A549 (cell line): Measurements from ENCODE around the gene FOLR3. TPM values are rescaled to one million over a fixed set of nuclear protein-coding genes. Genes with fewer than 3 reads are reported as not detected.

Source experiments
- ATAC-seq, 2 experiments: fragments of 200-7000 bp in 1 of 2; fragments of >200 bp in 1 of 2; cut with Nextera tagmentation in 1 of 2; cut with Tn5 transposase in 1 of 2; 3 replicates each; pipeline versions ENCODE4 v1.8.0 to v1.9.1; 2018 to 2020; ENCODE audit warnings: mild to moderate bottlenecking in 1 of 2, moderate library complexity in 1 of 2
- CTCF ChIA-PET: fragments of 300-600 bp; sonication (Branson Sonifier 250); formaldehyde crosslinking; extraction: SDS; loops from one replicate; lab custom pipeline; 2021; ENCODE audit warnings: antibody characterized with exemption, inconsistent platforms; lab: Yijun Ruan, JAX
- POLR2A ChIA-PET: fragments of 350-600 bp; formaldehyde crosslinking; extraction: SDS; loops from one replicate; lab custom pipeline; 2021; ENCODE audit warnings: antibody characterized with exemption, inconsistent platforms; lab: Yijun Ruan, JAX
- DNase-seq, 2 experiments: peaks; one replicate each; pipeline versions ENCODE4 v3.0.0 to v3.0.0-alpha.2; 2011 to 2016; ENCODE audit warnings: low read depth in 1 of 2, low spot score in 1 of 2
- FAIRE-seq: peaks from 2 replicates; lab custom pipeline; 2011; peaks lifted over from hg19 to GRCh38; lab: Jason Lieb, UNC
- H3K27ac ChIP-seq, 2 experiments: fragments of >200 bp; sonication (Bioruptor Twin); formaldehyde crosslinking; 3 replicates each; pipeline ENCODE4 v1.5.1; 2016 to 2017
- H3K4me1 ChIP-seq: fragments of >200 bp; sonication (Bioruptor Twin); formaldehyde crosslinking; 3 replicates; pipeline ENCODE4 v1.6.1; 2016
- H3K4me2 ChIP-seq: fragments of >200 bp; sonication (Bioruptor Twin); formaldehyde crosslinking; 3 replicates; pipeline ENCODE4 v1.6.1; 2016
- H3K4me3 ChIP-seq: fragments of >200 bp; sonication (Bioruptor Twin); formaldehyde crosslinking; 3 replicates; pipeline ENCODE4 v1.5.1; 2016
- H3K9me3 ChIP-seq: fragments of >200 bp; sonication (Bioruptor Twin); formaldehyde crosslinking; 3 replicates; pipeline ENCODE4 v1.6.1; 2016
- CHD2 ChIP-seq: fragments of 150-350 bp; IDR thresholded peaks from 2 replicates; pipeline ENCODE4 v1.6.1; 2014; ENCODE audit warnings: low read length; ENCODE audit not compliant: partially characterized antibody
- E2F6 ChIP-seq: IDR thresholded peaks from 2 replicates; pipeline ENCODE4 v1.6.1; 2012; ENCODE audit warnings: low read depth, borderline replicate concordance
- ELK1 ChIP-seq: fragments of 150-350 bp; IDR thresholded peaks from 2 replicates; pipeline ENCODE4 v1.6.1; 2014; ENCODE audit warnings: low read depth, mild to moderate bottlenecking, low read length
- EP300 ChIP-seq, 2 experiments: fragments of >200 bp; sonication (Bioruptor Twin); formaldehyde crosslinking; IDR thresholded peaks; 2 replicates in 1 of 2; 3 replicates in 1 of 2; pipeline ENCODE4 v1.6.1; 2016 to 2017
- FOXS1 ChIP-seq: fragments of 250-450 bp; sonication (Bioruptor Pico); IDR thresholded peaks from 2 replicates; pipeline ENCODE4 v1.5.0; 2020; ENCODE audit warnings: mild to moderate bottlenecking, moderate library complexity
- HDAC2 ChIP-seq: fragments of 200-600 bp; sonication (generic); IDR thresholded peaks from 2 replicates; pipeline ENCODE4 v1.6.1; 2016
- HES2 ChIP-seq: fragments of >200 bp; sonication (Bioruptor Twin); formaldehyde crosslinking; IDR thresholded peaks from 2 replicates; pipeline ENCODE4 v1.6.1; 2016
- HEYL ChIP-seq: fragments of 250-450 bp; sonication (Bioruptor Pico); IDR thresholded peaks from 2 replicates; pipeline ENCODE4 v1.8.0; 2021; ENCODE audit warnings: mild to moderate bottlenecking, moderate library complexity
- HMGXB4 ChIP-seq: fragments of 250-450 bp; sonication (Bioruptor Pico); IDR thresholded peaks from 2 replicates; pipeline ENCODE4 v1.5.0; 2021; ENCODE audit warnings: mild to moderate bottlenecking, moderate library complexity, borderline replicate concordance
- HOXA7 ChIP-seq: fragments of 250-450 bp; sonication (Bioruptor Pico); IDR thresholded peaks from 2 replicates; pipeline ENCODE4 v1.5.0; 2020; ENCODE audit warnings: mild to moderate bottlenecking, moderate library complexity
- HOXB5 ChIP-seq: fragments of 250-450 bp; sonication (Bioruptor Pico); IDR thresholded peaks from 2 replicates; pipeline ENCODE4 v1.5.0; 2020; ENCODE audit warnings: mild to moderate bottlenecking, moderate library complexity
- JUN ChIP-seq, 2 experiments: fragments of >200 bp; sonication (Bioruptor Twin); formaldehyde crosslinking; IDR thresholded peaks; 2 replicates in 1 of 2; 3 replicates in 1 of 2; pipeline ENCODE4 v1.6.1; 2016 to 2017
- JUNB ChIP-seq: fragments of >200 bp; sonication (Bioruptor Twin); formaldehyde crosslinking; IDR thresholded peaks from 2 replicates; pipeline ENCODE4 v1.6.1; 2016
- MAFK ChIP-seq: fragments of 450-650 bp; IDR thresholded peaks from 2 replicates; pipeline ENCODE4 v1.6.1; 2014; ENCODE audit not compliant: partially characterized antibody
- MAZ ChIP-seq: fragments of 150-350 bp; IDR thresholded peaks from 2 replicates; pipeline ENCODE4 v1.6.1; 2014; ENCODE audit warnings: antibody characterized with exemption, low read depth, low read length, borderline replicate concordance
- MYC ChIP-seq: IDR thresholded peaks from 2 replicates; pipeline ENCODE4 v1.6.1; 2012; ENCODE audit warnings: mild to moderate bottlenecking, inconsistent platforms, low read length, improper control_type of control experiment, borderline replicate concordance
- PBX3 ChIP-seq: IDR thresholded peaks from 2 replicates; pipeline ENCODE4 v1.6.1; 2012
- RFX5 ChIP-seq: fragments of 450-650 bp; IDR thresholded peaks from 2 replicates; pipeline ENCODE4 v1.7.1; 2014; ENCODE audit warnings: antibody characterized with exemption, mild to moderate bottlenecking, moderate library complexity
- TFCP2L1 ChIP-seq: fragments of 250-450 bp; sonication (Bioruptor Pico); IDR thresholded peaks from 2 replicates; pipeline ENCODE4 v1.5.0; 2021; ENCODE audit warnings: mild to moderate bottlenecking
- USF2 ChIP-seq: fragments of 450-650 bp; IDR thresholded peaks from 2 replicates; pipeline ENCODE4 v1.6.1; 2014; ENCODE audit warnings: antibody characterized with exemption
- ZFP36 ChIP-seq: fragments of 450-650 bp; IDR thresholded peaks from 2 replicates; pipeline ENCODE4 v1.6.1; 2014; ENCODE audit warnings: borderline replicate concordance; ENCODE audit not compliant: partially characterized antibody
- ZSCAN20 ChIP-seq: fragments of 250-450 bp; sonication (Bioruptor Pico); IDR thresholded peaks from 2 replicates; pipeline ENCODE4 v1.8.0; 2022; ENCODE audit warnings: mild to moderate bottlenecking, moderate library complexity
- WGBS: methylation state at CpG from one replicate; pipeline ENCODE4 v1.1.6; 2017; ENCODE audit errors: missing lambda C conversion rate; 5-methylcytosine and 5-hydroxymethylcytosine counted together
- polyA plus RNA-seq, 4 experiments: library from polyadenylated mRNA; depleted of rRNA in 3 of 4; stranded (reverse); fragments of >200 nt; fragmentation: RNase III in 1 of 4; extraction: RNeasy Plus Mini Kit Qiagen cat#74134 plus additional on column Dnase treatment in 1 of 4; gene quantifications; 2 replicates in 3 of 4; 3 replicates in 1 of 4; pipeline ENCODE4 v1.2.3, GENCODE V29; 2011 to 2017

FOLR3 gene
- polyA plus RNA-seq, 2 of the 4 experiments (the other 2 are of a cell fraction): not detected

- no peak for ATAC-seq
- no peak overlapping the region for H3K4me3 ChIP-seq
- H3K4me1 ChIP-seq: no peaks in the 10 kb centered on the region
- CTCF ChIA-PET: interaction anchor here (0.7 to 1.5 kb wide), 2 partner anchors 103 to 164 kb away, joined by 3 to 5 read pairs; no protein-coding TSS in a partner anchor
- no peak overlapping the region for H3K4me2 ChIP-seq
- 37% methylated on average over 2 of the region's 2 CpGs for WGBS
- FAIRE-seq: no peak
- POLR2A ChIA-PET: no interaction called here
- no peak overlapping the region for H3K27ac ChIP-seq
- TF ChIP-seq MAZ (no peak), JUNB (no peak), MYC (no peak), EP300 (IDR thresholded peaks at IDR 0.05) (no peak), HEYL (CRISPR knock-in tag) (no peak), ZFP36 (no peak), JUN (IDR thresholded peaks at IDR 0.05) (no peak), FOXS1 (CRISPR knock-in tag) (no peak), USF2 (no peak), ELK1 (no peak), E2F6 (no peak), PBX3 (no peak), CHD2 (no peak), HMGXB4 (CRISPR knock-in tag) (no peak), RFX5 (no peak), HOXA7 (no peak), MAFK (no peak), TFCP2L1 (CRISPR knock-in tag) (no peak), HES2 (no peak), HOXB5 (no peak)
- no peak for DNase-seq
- no peaks in the 10 kb centered on the region for H3K9me3 ChIP-seq
Measured at GRCh38 chr11:72127923-72128322, 7.6 kb upstream of the FOLR3 start.

- TF ChIP-seq HOXA7 (no peak), HDAC2 (no peak), ZSCAN20 (CRISPR knock-in tag) (no peak)
- TF ChIP-seq, all 56 proteins: peak for 0
- POLR2A ChIA-PET: interaction anchor here (1.6 kb wide), 1 partner anchor 17 kb away, joined by 3 read pairs; the partner anchor contains the start of gene ANAPC15
- Histone ChIP-seq H3K4me3 (no peak overlapping the region), H3K9me3 (no peaks in the 10 kb centered on the region), H3K27ac (no peak overlapping the region), H3K4me2 (no peak overlapping the region), H3K4me1 (no peaks in the 10 kb centered on the region)
- WGBS: 74% methylated on average over 3 of the region's 3 CpGs
- no peak for ATAC-seq
- CTCF ChIA-PET: interaction anchor here (0.8 to 1.7 kb wide), 3 partner anchors 10 to 14 kb away, joined by 3 to 10 read pairs (median 5); no protein-coding TSS in a partner anchor
- no peak for DNase-seq
- FAIRE-seq: no peak
Measured at GRCh38 chr11:72129381-72129780, 6.1 kb upstream of the FOLR3 start.
